NCI-H748 treated with DMSO at 0.1 percent for 48 hours (cell line): ENCODE data around the gene NEK4.
"Not testable (repeated sequence)": the region's sequence is repeated elsewhere in the genome, so short reads cannot be mapped to it uniquely, and the experiment has no call there.

Source experiments
- DNase-seq: peaks from one replicate; lab custom pipeline; 2025; lab: John Stamatoyannopoulos, UW

Gene NEK4

GRCh38 chr3:52731590-52731989, 39.1 kb downstream of the NEK4 start:
- no peak for DNase-seq

- no peak for DNase-seq
Observed at GRCh38 chr3:52730681-52731080, 40.1 kb downstream of the NEK4 start.

- DNase-seq, result not testable (repeated sequence)
Observed at GRCh38 chr3:52728753-52729152, 42.0 kb downstream of the NEK4 start.

- no peak for DNase-seq
Observed at GRCh38 chr3:52724511-52724910, 46.2 kb downstream of the NEK4 start.

GRCh38 chr3:52723935-52724334, 46.8 kb downstream of the NEK4 start:
- DNase-seq, result no peak

- DNase-seq, result no peak
Observed at GRCh38 chr3:52722491-52722890, 48.2 kb downstream of the NEK4 start.

GRCh38 chr3:52721730-52722008, 49.1 kb downstream of the NEK4 start:
- no peak for DNase-seq

- no peak for DNase-seq
Observed at GRCh38 chr3:52721002-52721729, 49.6 kb downstream of the NEK4 start.

- DNase-seq, result no peak
Observed at GRCh38 chr3:52719618-52720017, 51.1 kb downstream of the NEK4 start.

GRCh38 chr3:52715714-52716305, 54.9 kb downstream of the NEK4 start:
- no peak for DNase-seq

- no peak for DNase-seq
Observed at GRCh38 chr3:52714335-52715302, 56.1 kb downstream of the NEK4 start.

- no peak for DNase-seq
Observed at GRCh38 chr3:52712291-52713212, 58.2 kb downstream of the NEK4 start.

- DNase-seq, result no peak
Observed at GRCh38 chr3:52710512-52710911, 60.2 kb downstream of the NEK4 start.

- DNase-seq, result no peak
Observed at GRCh38 chr3:52707585-52707984, 63.2 kb downstream of the NEK4 start.

GRCh38 chr3:52705688-52706686, 64.8 kb downstream of the NEK4 start, which contains the start of the genes GLT8D1 and SPCS1:
GLT8D1 (minus strand) TSS chr3:52705791; CDS start chr3:52700460, 5,331 bp downstream.
SPCS1 (plus strand) TSS chr3:52706106; CDS start chr3:52706247, 141 bp downstream.
- DNase-seq, result peak; percentile 17

- no peak for DNase-seq
Observed at GRCh38 chr3:52705438-52705687, 65.4 kb downstream of the NEK4 start.

GRCh38 chr3:52704611-52705437, 65.9 kb downstream of the NEK4 start:
- DNase-seq, result no peak

- no peak for DNase-seq
Observed at GRCh38 chr3:52703341-52703740, 67.4 kb downstream of the NEK4 start.

GRCh38 chr3:52697632-52697965, 73.1 kb downstream of the NEK4 start:
- no peak for DNase-seq
